ENCODE measurements around the gene NXN. TPM values are rescaled to one million over a fixed set of nuclear protein-coding genes. Genes with fewer than 3 reads are reported as not detected.
A peak's percentile ranks its signal among the peaks of the same experiment; 100 is the strongest.

NXN gene
- total and polyA plus RNA-seq, 2 experiments from 2014 or later = 8.0 to 41.9 TPM

GRCh38 chr17:923633-924032 lies 55.9 kb downstream of the NXN start:
- TF ChIP-seq EZH2 (IDR thresholded peaks at IDR 0.05; ENCODE audit: insufficient read depth, poor library complexity, severe bottlenecking) (no peak), EZH2phosphoT487 (IDR thresholded peaks at IDR 0.05; ENCODE audit: insufficient read depth, low read depth) (no peak)
- Histone ChIP-seq H3K9me3 (ENCODE audit: low read depth) (no peaks in the 10 kb centered on the region), H3K9me2 (ENCODE audit: insufficient read depth) (no peaks in the 10 kb centered on the region), H3K4me1 (ENCODE audit: insufficient read depth) (peaks cover 19% of the 10 kb centered on the region), H3K27me3 (replicated peaks; ENCODE audit: insufficient read depth) (no peaks in the 10 kb centered on the region), H3K9ac (no peak overlapping the region), H3K27ac (no peak overlapping the region), H3K4me3 (no peak overlapping the region), H2AFZ (no peak overlapping the region), H3K79me2 (ENCODE audit: insufficient read depth) (peaks cover 74% of the 10 kb centered on the region), H3F3A (ENCODE audit: insufficient read depth) (peaks cover 20% of the 10 kb centered on the region), H4K20me1 (ENCODE audit: insufficient read depth) (no peaks in the 10 kb centered on the region), H3K4me2 (ENCODE audit: unreplicated experiment) (no peak overlapping the region), H3K36me3 (ENCODE audit: low read depth) (no peaks in the 10 kb centered on the region)
- in situ Hi-C loops (cut with MboI) = no loop called here
- DNase-seq = no peak
- WGBS, 2 experiments (ENCODE audit: low coverage in 1 of 2, low lambda C conversion rate in 2 of 2, missing lambda C conversion rate in 2 of 2) = 84 to 86% methylated on average over 9 of the region's 9 CpGs

GRCh38 chr17:921161-921560 lies 58.4 kb downstream of the NXN start:
- peaks cover 9% of the 10 kb centered on the region for H3K4me1 ChIP-seq (ENCODE audit: insufficient read depth)
- WGBS, 2 experiments (ENCODE audit: low coverage in 1 of 2, low lambda C conversion rate in 2 of 2, missing lambda C conversion rate in 2 of 2) = 92 to 94% methylated on average over 13 of the region's 13 CpGs
- H2AFZ ChIP-seq = no peak overlapping the region
- H3K27me3 ChIP-seq (replicated peaks; ENCODE audit: insufficient read depth) = no peaks in the 10 kb centered on the region
- no peak overlapping the region for H3K4me2 ChIP-seq (ENCODE audit: unreplicated experiment)
- no peaks in the 10 kb centered on the region for H3K9me2 ChIP-seq (ENCODE audit: insufficient read depth)
- peaks cover 94% of the 10 kb centered on the region for H3K79me2 ChIP-seq (ENCODE audit: insufficient read depth)
- H3K9ac ChIP-seq = no peak overlapping the region
- H3K36me3 ChIP-seq (ENCODE audit: low read depth) = no peaks in the 10 kb centered on the region
- no peak for DNase-seq
- no peak overlapping the region for H3K27ac ChIP-seq
- no peaks in the 10 kb centered on the region for H4K20me1 ChIP-seq (ENCODE audit: insufficient read depth)
- H3F3A ChIP-seq (ENCODE audit: insufficient read depth) = 0 out of 2 replicates have a peak, but pooled peaks cover 2% of the 10 kb centered on the region
- no peak for TF ChIP-seq EZH2 (IDR thresholded peaks at IDR 0.05; ENCODE audit: insufficient read depth, poor library complexity, severe bottlenecking)
- no peak for TF ChIP-seq EZH2phosphoT487 (IDR thresholded peaks at IDR 0.05; ENCODE audit: insufficient read depth, low read depth)
- H3K4me3 ChIP-seq = no peak overlapping the region
- in situ Hi-C loops (cut with MboI) = no loop called here
- no peaks in the 10 kb centered on the region for H3K9me3 ChIP-seq (ENCODE audit: low read depth)

- Histone ChIP-seq H3K36me3 (ENCODE audit: low read depth) (no peaks in the 10 kb centered on the region), H3K79me2 (ENCODE audit: insufficient read depth) (peaks cover 95% of the 10 kb centered on the region), H3F3A (ENCODE audit: insufficient read depth) (peaks cover 8% of the 10 kb centered on the region; the same call in 1 of the 2 replicates), H2AFZ (no peak overlapping the region), H4K20me1 (ENCODE audit: insufficient read depth) (no peaks in the 10 kb centered on the region), H3K9me2 (ENCODE audit: insufficient read depth) (no peaks in the 10 kb centered on the region), H3K27me3 (replicated peaks; ENCODE audit: insufficient read depth) (no peaks in the 10 kb centered on the region), H3K27ac (no peak overlapping the region), H3K9ac (no peak overlapping the region), H3K4me1 (ENCODE audit: insufficient read depth) (peaks cover 9% of the 10 kb centered on the region), H3K9me3 (ENCODE audit: low read depth) (no peaks in the 10 kb centered on the region), H3K4me3 (no peak overlapping the region), H3K4me2 (ENCODE audit: unreplicated experiment) (no peak overlapping the region)
- no peak for TF ChIP-seq EZH2phosphoT487 (IDR thresholded peaks at IDR 0.05; ENCODE audit: insufficient read depth, low read depth)
- TF ChIP-seq EZH2 (IDR thresholded peaks at IDR 0.05; ENCODE audit: insufficient read depth, poor library complexity, severe bottlenecking) = no peak
- in situ Hi-C loops (cut with MboI) = no loop called here
- 97 to 98% methylated on average over 16 of the region's 16 CpGs for WGBS, 2 experiments (ENCODE audit: low coverage in 1 of 2, low lambda C conversion rate in 2 of 2, missing lambda C conversion rate in 2 of 2)
- DNase-seq = no peak
Observed at GRCh38 chr17:920190-920589, 59.4 kb downstream of the NXN start.

GRCh38 chr17:917941-918740 lies 61.4 kb downstream of the NXN start:
- Histone ChIP-seq H3K79me2 (ENCODE audit: insufficient read depth) (peaks cover 94% of the 10 kb centered on the region), H3K4me1 (ENCODE audit: insufficient read depth) (peaks cover 14% of the 10 kb centered on the region), H3K9me3 (ENCODE audit: low read depth) (no peaks in the 10 kb centered on the region), H3F3A (ENCODE audit: insufficient read depth) (peaks cover 12% of the 10 kb centered on the region; the same call in 1 of the 2 replicates), H3K9me2 (ENCODE audit: insufficient read depth) (no peaks in the 10 kb centered on the region), H2AFZ (peak overlapping the region; percentile 75), H3K36me3 (ENCODE audit: low read depth) (no peaks in the 10 kb centered on the region), H3K4me3 (peak overlapping the region; percentile 57), H3K9ac (peak overlapping the region; percentile 75), H3K27me3 (replicated peaks; ENCODE audit: insufficient read depth) (no peaks in the 10 kb centered on the region), H4K20me1 (ENCODE audit: insufficient read depth) (no peaks in the 10 kb centered on the region), H3K4me2 (ENCODE audit: unreplicated experiment) (peak overlapping the region; percentile 74), H3K27ac (peak overlapping the region; percentile 34)
- in situ Hi-C loops (cut with MboI) = no loop called here
- no peak for TF ChIP-seq EZH2phosphoT487 (IDR thresholded peaks at IDR 0.05; ENCODE audit: insufficient read depth, low read depth)
- peak; percentile 44 for DNase-seq
- WGBS, 2 experiments (ENCODE audit: low coverage in 1 of 2, low lambda C conversion rate in 2 of 2, missing lambda C conversion rate in 2 of 2) = 46 to 47% methylated on average over 30 of the region's 30 CpGs

All from GM23248 (cell line).